ENCODE measurements around the gene RIPOR2.
"Not testable (repeated sequence)": the region's sequence is repeated elsewhere in the genome, so short reads cannot be mapped to it uniquely, and the experiment has no call there.

The RIPOR2 gene

DNA sequence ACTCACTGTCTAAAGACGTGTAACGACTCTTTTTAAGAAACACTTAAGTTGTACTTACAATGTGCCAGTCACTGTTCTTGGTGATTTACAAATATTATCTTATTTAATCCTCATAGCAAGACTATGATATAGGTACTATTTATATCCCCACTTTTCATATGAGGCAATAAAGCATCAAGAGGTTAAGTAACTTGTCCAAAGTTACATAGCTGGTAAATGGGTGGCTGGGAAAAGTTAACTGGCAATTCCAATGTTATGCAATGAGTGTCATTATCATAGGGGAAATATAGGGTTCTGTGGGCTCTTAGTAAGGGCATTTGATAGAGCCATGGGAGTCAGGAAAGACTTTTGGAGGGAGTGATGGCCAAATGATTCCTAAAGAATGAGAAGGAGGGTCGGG, 21.4 kb upstream of the RIPOR2 start:
- no peak for DNase-seq (ENCODE audit: low read depth, low spot score)

DNA sequence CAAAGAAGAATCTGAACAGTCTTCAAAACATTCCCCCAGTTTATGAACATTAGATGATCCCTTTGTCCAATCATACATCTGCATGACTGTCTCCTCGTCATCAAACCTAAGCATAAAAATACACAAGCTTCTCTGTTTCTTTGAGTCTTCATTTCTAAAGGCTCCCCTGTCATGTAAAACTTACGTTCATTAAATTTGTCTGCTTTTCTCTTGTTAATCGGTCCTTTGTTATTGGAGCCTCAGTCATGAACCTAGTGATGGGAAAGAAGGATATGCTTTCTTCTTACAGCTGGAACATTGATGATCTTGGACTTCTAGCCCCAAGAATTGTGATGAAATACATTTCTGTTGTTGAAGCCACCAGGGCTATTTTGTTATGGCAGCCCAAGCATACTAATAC, 18.0 kb upstream of the RIPOR2 start:
- DNase-seq (ENCODE audit: low read depth, low spot score), result no peak

DNA sequence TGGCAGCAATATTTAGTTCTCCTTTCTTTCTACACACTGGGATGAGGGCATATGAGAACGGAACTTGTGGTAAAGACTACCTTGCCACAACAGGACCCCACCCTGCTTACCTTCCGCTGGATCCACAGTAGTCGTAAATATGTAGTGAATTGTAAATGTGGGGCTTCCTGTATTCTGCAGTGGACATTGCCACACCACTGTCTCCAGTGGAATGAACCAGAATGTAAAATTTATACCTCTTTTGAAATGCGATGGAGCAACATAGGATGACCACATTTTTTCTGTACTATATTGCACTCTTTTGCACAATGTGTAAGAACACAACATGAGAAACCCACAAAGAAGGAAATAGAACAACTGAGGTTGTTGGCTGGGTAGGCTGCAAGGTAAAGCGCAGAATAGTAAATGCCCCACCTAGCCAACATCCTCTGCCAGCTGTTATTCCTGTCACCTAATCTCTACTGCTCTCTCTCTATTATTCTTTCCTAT, 16.1 kb upstream of the RIPOR2 start:
- DNase-seq (ENCODE audit: low read depth, low spot score), result no peak

DNA sequence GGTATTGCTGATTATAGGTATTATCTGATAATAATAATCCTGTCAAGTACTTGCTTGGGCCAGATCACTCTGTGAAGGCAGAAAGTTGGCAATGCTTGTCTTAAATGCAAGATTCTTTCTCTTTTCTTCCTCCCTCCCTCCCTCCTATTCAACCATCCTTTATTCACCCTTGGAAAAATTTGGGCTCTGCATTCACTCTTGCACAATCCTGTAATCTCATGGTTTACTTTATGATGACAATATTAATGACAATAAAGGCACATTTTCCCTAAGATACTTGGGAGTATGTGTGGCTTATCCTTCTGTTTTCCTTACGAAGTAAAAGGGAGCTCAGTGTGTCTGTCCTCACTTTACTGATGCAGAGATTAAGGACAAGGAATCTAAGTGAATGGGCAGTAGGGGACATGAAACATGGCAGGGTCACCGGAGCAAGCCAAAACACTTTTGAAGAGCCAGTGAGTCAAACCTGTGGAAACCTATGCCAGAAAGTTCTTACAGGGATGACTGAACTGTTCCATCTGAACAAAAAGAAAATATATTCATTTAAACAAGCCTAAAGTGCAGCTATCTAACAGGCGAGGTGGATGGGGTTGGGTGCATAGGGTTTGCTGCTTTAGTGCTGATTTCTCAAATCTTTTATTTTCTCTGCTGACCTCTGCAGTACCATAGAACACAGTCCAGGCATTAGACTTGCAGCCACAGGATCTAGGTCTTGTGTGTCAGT, 14.6 kb upstream of the RIPOR2 start:
- no peak for DNase-seq (ENCODE audit: low read depth, low spot score)

DNA sequence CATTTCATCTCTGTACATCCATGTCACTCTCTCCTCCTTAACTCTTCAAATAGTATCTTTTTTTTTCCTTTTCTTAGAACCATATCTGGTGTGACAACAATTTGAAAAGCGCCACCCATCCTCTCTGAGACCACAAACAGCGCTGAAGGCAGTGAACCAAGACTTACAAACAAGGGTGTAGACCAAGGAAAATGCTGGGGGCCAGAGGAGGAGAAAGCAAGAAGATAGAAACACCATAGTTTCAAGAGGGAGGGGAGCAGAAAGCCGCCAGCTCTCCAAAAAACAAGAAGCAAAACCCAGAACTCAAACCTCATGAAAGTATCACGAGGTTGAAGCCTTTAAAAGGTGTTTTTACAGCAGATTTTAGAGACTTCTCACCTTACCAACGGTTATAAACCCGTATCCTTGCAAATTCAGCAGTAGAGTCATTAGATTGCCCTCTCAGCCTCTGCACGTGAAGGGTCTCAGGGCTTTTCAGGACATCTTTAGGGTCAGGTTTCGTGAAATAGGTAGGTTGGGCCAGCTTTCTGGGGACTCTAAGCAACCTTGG, 13.3 kb upstream of the RIPOR2 start:
- DNase-seq (ENCODE audit: low read depth, low spot score), result no peak

DNA sequence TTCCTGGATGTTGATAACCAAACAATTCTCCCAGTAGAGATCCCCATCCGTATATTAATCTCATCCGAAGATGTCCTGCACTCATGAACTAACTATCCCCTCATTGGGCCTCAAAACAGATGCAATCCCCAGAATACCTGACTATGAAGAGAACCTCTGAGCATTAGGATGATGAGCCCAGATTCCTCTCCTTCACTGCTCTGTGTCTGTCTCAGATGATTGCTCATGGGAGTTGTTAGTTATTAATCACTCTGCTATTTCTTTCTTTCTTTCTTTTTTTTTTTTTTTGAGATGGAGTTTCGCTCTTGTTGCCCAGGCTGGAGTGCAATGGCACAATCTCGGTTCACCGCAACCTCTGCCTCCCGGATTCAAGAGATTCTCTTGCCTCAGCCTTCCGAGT, 12.5 kb upstream of the RIPOR2 start:
- DNase-seq (ENCODE audit: low read depth, low spot score), result not testable (repeated sequence)

DNA sequence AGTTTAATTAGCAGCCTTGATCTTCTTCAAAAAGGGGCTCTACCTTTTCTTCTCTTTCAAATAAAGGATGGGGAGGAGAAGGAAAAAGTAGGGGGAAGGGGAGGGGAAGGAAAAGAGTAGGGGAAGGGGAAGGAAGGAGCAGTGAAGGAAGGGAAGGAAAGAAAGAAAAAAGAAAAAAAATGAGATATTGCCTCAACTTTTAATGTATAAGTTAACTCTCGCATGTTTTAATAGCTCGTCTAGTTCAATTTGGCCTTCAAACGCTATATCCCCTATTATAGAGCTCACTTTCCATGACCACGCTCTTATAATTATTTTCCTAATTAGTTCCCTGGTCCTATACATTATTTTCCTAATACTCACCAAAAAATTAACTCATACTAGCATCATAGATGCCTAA, 11.9 kb upstream of the RIPOR2 start:
- no peak for DNase-seq (ENCODE audit: low read depth, low spot score)

DNA sequence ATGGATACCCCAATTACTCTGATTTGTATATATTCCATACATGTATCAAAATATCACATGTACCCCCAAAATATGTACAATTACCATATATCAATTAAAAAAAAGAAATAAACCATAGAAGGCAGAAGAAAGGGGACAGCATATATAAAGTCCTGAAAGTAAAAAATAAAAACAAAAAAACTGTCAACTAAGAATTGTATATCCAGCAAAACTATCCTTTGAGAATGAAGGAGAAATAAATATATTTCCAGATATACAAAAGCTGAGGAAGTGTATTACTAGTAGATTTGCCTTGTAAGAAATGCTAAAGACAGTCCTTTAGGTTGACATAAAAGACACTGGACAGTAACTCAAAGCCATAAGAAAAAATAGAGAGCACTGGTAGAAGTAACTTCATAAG, 9.3 kb upstream of the RIPOR2 start:
- DNase-seq (ENCODE audit: low read depth, low spot score), result no peak

DNA sequence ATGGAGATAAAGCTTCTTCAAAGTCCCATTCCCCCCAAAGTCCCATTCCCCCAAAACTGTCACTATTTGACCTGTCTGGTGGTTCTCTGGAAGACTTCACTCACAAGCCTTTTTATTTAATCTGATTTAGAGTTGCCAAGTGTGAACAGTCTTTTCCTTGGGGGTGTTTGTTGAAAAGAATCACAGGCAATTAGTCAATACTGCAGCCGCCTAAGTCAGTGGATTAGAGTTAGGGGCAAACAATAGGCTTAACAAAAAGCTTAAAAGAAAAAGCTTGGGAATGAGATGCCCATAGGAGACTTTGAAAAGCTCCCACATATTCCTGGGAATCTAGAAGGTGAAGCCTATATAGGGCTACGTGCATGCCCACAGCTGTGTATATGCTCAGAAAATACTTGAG, 8.0 kb upstream of the RIPOR2 start:
- no peak for DNase-seq (ENCODE audit: low read depth, low spot score)

DNA sequence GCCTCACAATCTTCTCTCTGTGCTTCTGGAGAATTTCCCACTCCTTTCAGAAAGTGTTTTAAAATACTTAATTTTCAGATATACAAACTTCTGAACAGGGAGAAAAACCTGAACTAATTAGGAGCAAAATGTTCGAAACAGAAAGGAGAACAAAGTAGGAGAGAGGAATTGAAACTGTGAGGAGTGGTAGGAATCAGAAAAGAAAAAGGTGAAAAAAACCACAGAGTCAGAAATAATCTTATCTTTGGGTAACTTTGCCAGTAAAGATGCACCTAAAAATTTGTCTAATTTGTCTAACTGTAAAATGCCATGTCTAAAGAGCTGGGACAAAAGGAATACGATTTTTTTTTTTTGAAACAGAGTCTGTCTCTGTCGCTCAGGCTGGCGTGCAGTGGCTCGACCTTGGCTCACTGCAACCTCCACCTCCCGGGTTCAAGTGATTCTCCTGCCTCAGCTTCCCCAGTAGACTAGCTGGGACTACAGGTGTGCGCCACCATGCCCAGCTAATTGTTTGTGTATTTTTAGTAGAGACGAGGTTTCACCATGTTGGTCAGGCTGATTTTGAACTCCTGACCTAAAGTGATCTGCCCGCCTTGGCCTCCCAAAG, 4.7 kb upstream of the RIPOR2 start:
- no peak for DNase-seq (ENCODE audit: low read depth, low spot score)

DNA sequence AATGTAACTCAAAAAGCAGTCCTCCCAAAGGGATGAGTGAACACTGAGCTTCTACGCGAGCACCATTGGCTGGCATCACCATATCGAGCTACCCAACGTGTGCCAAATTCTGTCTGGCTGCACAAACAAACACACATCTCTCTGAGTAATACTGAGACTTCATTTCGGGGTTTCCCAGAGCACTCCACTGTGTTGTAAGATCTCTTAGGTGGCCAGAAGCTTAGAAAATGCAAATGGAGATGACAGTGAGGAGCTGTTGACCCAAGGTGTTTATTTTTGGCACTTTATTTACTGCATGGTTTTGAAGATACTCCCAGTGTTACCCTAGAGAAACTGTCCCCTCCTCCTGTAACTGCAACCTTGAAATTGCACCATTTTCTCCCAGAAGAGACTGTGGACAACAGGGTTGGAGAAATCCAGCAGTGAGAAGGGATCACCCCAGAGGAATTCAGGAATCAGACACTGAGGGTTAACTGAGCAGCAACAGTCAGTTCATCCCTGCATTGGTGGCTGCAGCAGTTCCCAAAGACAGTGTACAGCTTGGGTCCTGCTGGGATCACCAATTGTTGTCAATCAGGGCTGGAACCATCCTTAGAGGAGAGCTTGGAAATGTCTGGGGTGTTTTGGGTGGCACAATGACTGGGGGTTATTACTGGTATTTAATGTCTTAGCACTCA, 1.0 kb upstream of the RIPOR2 start:
- DNase-seq (ENCODE audit: low read depth, low spot score), result no peak

DNA sequence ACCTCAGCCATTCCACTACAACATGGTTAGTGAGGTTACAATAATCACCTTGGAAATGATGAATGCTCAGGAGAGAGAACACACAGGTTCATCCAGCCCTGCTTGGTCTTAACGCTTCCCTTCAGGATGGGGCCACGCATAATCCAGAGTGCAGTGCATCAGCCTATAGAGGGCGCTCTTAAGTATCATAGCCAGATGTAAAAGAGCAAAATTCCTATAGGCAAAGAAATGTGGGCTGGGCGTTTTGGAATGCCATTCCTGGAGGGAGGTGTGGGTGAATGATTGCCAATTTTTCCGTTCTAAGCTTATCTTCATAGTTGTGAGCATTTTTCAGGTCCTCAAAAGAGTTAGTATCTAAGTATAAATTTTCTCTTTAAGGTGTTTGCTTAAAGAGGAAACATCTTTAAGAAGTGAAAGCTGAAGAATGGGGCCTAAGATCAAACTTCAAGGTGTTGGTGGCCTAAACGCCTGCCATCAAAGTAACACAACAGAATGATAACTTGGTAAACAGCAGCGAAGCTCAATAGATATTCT, 1.8 kb downstream of the RIPOR2 start:
- DNase-seq (ENCODE audit: low read depth, low spot score), result no peak

DNA sequence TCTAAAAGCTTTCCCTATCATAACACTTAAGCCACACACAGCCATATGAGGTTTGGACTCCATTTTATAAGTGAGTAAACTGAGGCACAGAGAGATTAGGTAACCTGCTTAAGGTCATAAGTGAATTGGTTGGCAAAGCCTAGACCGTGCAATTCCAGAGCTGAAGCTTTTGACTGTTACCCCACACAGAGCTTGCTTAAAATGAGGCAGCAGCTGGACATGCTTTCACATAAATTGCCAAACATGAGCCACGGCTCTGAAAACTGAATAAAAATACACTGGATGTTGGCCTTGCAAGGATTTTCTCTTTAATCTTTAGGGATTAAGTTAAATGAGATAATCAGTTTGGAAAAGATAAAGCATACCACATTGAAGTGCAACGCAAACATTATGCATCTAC, 2.5 kb downstream of the RIPOR2 start:
- DNase-seq (ENCODE audit: low read depth, low spot score), result no peak

DNA sequence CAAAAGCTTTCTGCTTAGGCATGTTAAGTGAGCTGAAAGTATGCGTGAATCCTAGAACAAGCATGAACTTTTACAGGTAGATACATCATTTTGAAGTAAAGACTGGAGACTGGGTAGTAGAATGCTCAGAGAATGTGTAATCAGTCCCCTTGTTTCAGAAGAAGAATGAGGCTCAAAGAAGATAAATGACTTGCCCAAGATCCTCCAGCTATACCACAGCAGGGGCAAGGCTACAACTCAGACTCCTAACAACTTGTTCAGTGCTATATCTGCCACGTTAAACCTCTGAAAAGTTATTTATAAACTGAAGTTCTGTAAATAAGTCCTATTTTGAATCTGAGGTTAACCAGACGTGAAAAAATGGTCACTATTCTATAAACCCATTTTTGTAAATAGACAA, 2.9 kb downstream of the RIPOR2 start:
- DNase-seq (ENCODE audit: low read depth, low spot score), result no peak

DNA sequence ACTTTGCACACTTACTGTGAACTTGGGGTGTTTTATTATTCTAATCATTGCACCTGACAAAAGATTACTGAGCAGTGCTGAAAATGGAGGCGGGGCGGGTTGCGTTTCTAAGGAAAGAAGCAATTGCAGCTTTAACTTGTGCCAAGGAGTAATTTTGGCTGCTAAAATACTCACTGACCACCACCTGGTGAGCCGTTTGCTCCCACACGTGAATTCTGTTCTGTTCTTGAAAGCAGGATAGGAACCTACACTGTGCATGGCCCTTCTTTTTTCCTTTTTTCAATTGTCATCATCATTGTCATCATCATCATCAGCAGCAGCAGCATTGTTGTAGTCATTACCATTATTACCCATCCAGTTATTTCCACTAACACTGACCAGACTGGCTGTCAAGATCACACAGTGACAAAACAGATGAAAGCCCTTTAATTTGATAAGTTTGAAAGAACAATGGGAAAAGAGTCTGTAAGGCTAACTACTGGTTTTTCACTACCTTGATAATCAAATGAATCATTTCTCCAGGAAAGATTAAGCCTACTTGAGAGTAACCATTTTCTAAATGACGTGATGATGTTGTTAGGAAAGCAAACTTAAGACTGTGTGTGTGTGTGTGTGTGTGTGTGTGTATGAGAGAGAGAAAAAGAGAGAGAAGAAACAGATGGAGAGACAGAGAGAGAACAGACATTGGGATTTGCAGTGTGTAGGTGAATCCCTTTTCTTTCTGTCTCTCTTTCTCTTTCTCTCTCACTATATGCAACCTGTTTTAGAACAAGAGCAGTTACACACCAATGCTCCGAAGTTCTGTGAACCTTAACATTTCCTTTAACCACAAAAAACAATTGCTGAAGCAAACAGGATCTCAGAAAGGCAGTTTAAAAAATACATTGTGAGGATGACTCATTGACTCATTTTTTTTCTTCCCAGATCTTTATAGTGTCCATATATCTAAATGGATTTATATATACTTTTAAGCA, 3.8 kb downstream of the RIPOR2 start:
- DNase-seq (ENCODE audit: low read depth, low spot score), result no peak

DNA sequence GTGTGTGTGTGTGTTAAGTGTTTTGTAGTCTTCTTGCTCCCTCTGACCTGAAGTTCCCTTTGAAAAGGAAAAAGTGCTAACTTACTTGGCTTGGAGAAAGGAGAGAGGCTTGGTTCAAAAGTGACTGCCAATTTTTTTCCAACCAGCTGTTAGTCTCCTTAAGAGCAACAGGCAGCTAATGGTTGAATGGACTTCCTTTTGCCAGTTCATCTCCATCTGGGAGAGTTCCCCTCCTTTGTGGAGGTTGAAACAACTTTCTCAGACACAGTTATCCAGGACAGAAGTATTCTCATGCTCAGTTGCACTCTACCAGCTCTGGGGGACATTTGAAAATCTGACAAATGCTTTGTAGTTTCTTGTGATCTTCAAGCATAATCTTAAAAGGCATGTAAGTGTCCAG, 4.5 kb downstream of the RIPOR2 start:
- no peak for DNase-seq (ENCODE audit: low read depth, low spot score)

DNA sequence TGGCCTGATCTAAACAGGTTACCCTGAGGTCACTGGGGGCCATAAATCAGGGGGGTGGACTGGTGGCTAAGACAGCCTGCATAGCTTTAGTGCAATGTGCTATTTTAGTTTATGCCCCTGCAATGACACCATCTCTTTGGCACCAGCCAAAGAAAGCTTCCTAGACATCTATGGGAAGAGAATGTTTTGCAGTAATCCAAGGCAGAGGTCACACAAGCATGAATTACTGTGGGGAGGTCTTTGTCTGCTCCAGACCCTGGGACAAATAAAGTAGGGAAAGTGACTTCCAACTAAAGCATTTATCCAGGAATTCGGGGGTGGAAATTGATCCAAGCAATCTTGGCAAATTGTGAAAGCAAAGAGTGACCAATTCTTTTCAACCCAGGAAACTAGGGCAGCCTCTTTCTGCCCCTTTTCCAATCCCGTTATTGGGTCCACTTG, 5.3 kb downstream of the RIPOR2 start:
- DNase-seq (ENCODE audit: low read depth, low spot score), result no peak

DNA sequence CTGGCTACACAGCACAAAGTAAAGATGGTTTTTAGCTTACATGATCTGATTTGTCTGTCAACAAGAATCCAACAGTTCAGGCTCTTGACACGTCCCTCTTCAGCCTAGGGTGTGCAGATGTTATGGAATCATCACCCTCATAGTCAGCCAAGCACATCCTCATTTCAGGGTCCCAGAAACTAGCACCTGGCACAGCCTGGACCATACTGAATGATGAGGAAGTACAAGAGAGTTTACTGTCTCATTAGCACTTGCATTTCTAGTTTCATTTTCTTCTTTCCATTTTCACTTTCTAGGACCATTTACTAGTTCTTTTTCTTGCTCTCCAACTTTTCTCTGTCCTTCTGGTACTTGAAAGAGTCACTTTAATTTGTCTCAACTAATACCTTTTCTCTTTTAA, 6.5 kb downstream of the RIPOR2 start:
- DNase-seq (ENCODE audit: low read depth, low spot score), result no peak

DNA sequence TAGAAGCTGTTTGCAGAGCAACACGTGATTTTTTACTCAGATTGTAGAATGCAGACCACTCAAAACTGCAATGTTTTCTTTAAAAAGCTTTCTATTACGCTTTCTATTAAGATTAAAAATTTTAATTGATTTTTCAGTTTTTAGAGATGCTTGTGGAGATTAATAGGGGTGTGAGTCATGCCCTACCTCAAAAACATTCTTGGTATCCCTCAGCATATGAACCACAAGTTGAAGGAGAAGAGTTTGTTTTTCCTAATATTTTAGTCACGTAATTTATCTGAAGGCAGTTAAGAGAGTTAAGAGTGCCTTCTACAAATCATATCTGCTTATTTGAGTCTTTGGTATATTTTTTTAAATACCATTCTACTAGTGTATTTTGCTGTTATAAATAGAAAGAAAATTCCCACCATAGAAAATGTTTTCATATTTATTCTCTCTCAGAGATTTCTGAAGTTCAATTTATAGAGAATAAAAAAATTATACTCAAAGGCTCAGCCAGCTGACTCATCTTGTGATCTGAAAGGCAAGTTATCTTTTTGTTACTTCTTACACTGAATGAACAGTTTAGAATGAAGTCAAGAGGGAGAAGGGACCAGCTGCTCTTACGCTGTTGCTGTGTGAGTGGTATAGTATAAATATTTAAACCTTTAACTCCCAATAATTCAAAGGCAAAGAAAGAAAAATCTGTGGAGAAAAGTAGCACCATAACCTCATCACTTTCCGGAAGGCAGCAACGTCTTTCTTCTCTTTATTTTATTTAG, 7.6 kb downstream of the RIPOR2 start:
- DNase-seq (ENCODE audit: low read depth, low spot score), result no peak

DNA sequence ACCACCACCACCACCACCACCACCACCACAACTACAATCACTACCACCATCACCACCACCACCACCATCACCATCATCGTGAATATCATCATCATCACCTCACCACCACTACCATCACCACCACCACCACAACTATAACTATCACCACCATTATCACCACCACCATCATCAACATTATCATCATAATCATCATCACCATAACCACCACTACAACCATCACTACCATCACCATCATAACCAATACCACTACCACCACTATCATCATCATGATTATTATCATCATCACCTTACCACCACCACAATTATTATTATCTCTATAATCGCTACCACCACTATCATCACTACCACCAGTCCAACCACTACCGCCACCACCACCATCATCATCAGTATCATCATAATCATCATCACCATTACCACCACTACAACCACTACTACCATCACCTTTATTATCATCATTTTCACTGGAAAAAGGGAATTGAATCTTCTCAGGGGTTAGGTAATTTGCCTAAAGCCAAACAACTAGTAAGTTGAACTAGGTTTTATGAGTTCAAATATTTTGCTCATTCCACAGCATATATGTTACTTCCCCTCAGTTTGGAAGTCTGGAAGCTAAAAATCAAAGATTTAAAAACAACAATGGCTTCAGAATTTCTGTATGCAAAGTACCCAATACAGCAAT, 8.3 kb downstream of the RIPOR2 start:
- DNase-seq (ENCODE audit: low read depth, low spot score), result no peak
